ENCODE data around the gene C5orf46. TPM values are rescaled to one million over a fixed set of nuclear protein-coding genes. Genes with fewer than 3 reads are reported as not detected.

Gene C5orf46
- total and polyA plus RNA-seq, 9 donors, result not detected

GRCh38 chr5:147898875-147899401 is 7.4 kb downstream of the C5orf46 start:
- Histone ChIP-seq H3K4me3 (ENCODE audit: low read length) (no peak overlapping the region), H3K36me3 (ENCODE audit: control insufficient read depth, insufficient read depth, low read length) (no peaks in the 10 kb centered on the region), H3K27me3 (ENCODE audit: control insufficient read depth, insufficient read depth, low read length) (no peaks in the 10 kb centered on the region), H3K9me3 (replicated peaks; ENCODE audit: control insufficient read depth, low read depth, low read length) (no peaks in the 10 kb centered on the region), H3K4me1 (ENCODE audit: control insufficient read depth, insufficient read depth, low read length) (no peaks in the 10 kb centered on the region), H3K27ac (ENCODE audit: low read length) (no peak overlapping the region)
- DNase-seq, result no peak
- WGBS (ENCODE audit: insufficient coverage), result no CpG with 5 or more reads among the region's 3 CpGs

DNA sequence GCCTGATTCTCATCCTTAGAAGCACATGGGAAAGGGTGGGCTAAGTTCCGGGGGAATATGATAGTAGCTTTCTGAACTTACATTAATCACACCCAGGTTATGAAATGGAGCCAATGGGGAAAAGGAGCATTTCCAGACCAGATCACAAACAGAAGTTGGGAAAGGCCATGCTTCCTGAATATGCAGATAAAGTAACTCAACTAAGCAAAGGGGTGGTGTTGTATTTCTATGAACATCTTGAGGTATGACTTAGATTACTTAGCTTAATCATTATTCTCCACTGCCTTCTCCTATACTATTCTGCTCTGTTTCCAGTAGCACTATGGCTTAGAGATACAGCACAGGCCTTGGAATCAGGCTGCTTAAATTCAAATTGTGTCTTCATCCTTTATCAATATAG is 10.5 kb downstream of the C5orf46 start:
- H3K27me3 ChIP-seq (ENCODE audit: control insufficient read depth, insufficient read depth, low read length), result no peaks in the 10 kb centered on the region

DNA sequence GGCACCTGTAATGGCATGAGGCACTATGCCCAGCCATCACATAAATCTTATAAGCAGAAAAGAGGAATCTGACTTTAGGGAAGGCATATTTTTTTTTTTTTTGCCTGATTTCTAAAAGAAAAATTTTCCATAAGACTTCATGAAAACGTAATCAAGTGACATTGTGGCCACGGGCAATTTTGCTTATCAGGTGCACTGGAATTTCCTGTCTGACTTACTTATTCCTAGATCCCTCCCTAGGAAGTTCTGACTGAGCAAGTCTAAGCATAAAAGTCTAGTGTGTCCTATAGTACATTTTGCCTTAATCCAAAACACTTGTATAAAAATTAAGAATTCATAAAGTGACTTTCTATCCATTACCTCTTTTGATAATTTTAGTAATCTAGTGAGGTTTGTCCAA is 12.5 kb downstream of the C5orf46 start:
- Histone ChIP-seq H3K27me3 (ENCODE audit: control insufficient read depth, insufficient read depth, low read length) (no peaks in the 10 kb centered on the region), H3K9me3 (replicated peaks; ENCODE audit: control insufficient read depth, low read depth, low read length) (no peaks in the 10 kb centered on the region), H3K4me1 (ENCODE audit: control insufficient read depth, insufficient read depth, low read length) (no peaks in the 10 kb centered on the region), H3K27ac (ENCODE audit: low read length) (no peak overlapping the region), H3K4me3 (ENCODE audit: low read length) (no peak overlapping the region), H3K36me3 (ENCODE audit: control insufficient read depth, insufficient read depth, low read length) (no peaks in the 10 kb centered on the region)
- DNase-seq, result no peak
- WGBS (ENCODE audit: insufficient coverage), result no CpG with 5 or more reads among the region's 2 CpGs

More for the DNA sequence above, 10.5 kb downstream of the C5orf46 start:
- no peaks in the 10 kb centered on the region for H3K9me3 ChIP-seq (replicated peaks; ENCODE audit: control insufficient read depth, low read depth, low read length)
- no peak overlapping the region for H3K27ac ChIP-seq (ENCODE audit: low read length)
- no peaks in the 10 kb centered on the region for H3K4me1 ChIP-seq (ENCODE audit: control insufficient read depth, insufficient read depth, low read length)
- DNase-seq, result no peak
- H3K4me3 ChIP-seq (ENCODE audit: low read length), result no peak overlapping the region
- WGBS (ENCODE audit: insufficient coverage), result no CpG with 5 or more reads among the region's 1 CpG
- no peaks in the 10 kb centered on the region for H3K36me3 ChIP-seq (ENCODE audit: control insufficient read depth, insufficient read depth, low read length)

DNA sequence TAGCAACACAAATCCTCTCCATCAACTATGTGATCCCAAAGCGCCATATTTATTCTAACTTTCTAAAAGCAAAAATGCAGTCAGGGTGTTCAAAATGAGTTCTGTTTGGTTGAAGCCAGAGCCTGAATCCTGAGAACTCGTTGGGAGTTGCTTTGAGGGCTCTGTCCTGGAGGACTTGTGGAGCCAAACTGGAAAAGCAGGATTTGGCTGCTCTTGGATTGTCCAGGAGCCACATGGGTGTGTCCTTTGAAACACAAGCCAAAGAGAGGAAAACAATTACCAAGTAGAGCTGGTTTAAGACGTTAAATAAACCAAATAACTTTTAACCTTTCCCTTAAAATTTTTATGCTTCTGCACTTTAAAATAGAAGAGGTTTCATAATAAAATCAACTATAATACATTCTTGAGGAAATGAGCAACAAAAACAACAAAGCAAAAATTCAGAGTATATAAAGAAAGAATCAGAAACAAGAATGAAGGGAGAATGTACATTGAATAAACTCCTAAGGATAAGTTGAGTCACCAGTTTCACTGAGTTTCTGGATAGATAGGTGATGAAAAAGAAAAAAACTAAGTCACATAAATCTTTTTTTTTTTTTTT is 13.5 kb downstream of the C5orf46 start:
- Histone ChIP-seq H3K9me3 (replicated peaks; ENCODE audit: control insufficient read depth, low read depth, low read length) (no peaks in the 10 kb centered on the region), H3K27ac (ENCODE audit: low read length) (no peak overlapping the region), H3K36me3 (ENCODE audit: control insufficient read depth, insufficient read depth, low read length) (no peaks in the 10 kb centered on the region), H3K27me3 (ENCODE audit: control insufficient read depth, insufficient read depth, low read length) (no peaks in the 10 kb centered on the region), H3K4me1 (ENCODE audit: control insufficient read depth, insufficient read depth, low read length) (no peaks in the 10 kb centered on the region), H3K4me3 (ENCODE audit: low read length) (no peak overlapping the region)
- DNase-seq, result no peak
- WGBS (ENCODE audit: insufficient coverage), result 0% methylated on average over 1 of the region's 3 CpGs

- WGBS (ENCODE audit: insufficient coverage), result 67% methylated on average over 2 of the region's 2 CpGs
- Histone ChIP-seq H3K27me3 (ENCODE audit: control insufficient read depth, insufficient read depth, low read length) (no peaks in the 10 kb centered on the region), H3K27ac (ENCODE audit: low read length) (no peak overlapping the region), H3K4me3 (ENCODE audit: low read length) (no peak overlapping the region), H3K36me3 (ENCODE audit: control insufficient read depth, insufficient read depth, low read length) (no peaks in the 10 kb centered on the region), H3K4me1 (ENCODE audit: control insufficient read depth, insufficient read depth, low read length) (no peaks in the 10 kb centered on the region), H3K9me3 (replicated peaks; ENCODE audit: control insufficient read depth, low read depth, low read length) (no peaks in the 10 kb centered on the region)
- DNase-seq, result no peak
Observed at GRCh38 chr5:147887930-147888329, 18.4 kb downstream of the C5orf46 start.

DNA sequence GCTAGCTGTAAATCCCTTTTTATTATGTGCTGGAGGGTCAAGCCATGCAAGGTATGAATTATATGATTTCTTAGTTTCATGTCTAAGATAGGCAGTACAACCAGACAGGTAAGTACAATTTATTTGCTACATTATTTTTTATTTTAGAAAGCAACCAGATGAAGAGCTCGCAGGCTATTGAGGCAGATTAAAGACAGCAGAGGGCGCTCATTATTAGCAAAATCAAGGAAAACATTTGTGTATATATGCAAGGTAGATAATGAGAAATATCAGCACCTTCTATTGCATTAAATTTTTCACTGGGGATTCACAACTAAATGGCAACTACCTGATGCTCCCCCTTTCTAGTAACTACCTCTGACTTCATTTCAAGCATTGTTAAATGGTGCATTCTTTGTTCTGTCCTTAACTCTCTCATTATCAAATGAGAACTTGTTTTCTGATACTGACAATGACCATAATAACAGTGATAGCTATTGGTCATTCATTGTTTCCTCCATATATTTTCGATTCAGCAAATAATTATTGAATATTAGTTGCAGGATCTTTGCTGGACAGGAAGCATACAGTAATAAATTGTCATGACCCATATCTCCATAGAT is 19.2 kb downstream of the C5orf46 start:
- no peaks in the 10 kb centered on the region for H3K36me3 ChIP-seq (ENCODE audit: control insufficient read depth, insufficient read depth, low read length)
- no peak for DNase-seq
- no peaks in the 10 kb centered on the region for H3K9me3 ChIP-seq (replicated peaks; ENCODE audit: control insufficient read depth, low read depth, low read length)
- no peak overlapping the region for H3K4me3 ChIP-seq (ENCODE audit: low read length)
- WGBS (ENCODE audit: insufficient coverage), result no CpG with 5 or more reads among the region's 3 CpGs
- H3K4me1 ChIP-seq (ENCODE audit: control insufficient read depth, insufficient read depth, low read length), result no peaks in the 10 kb centered on the region
- H3K27me3 ChIP-seq (ENCODE audit: control insufficient read depth, insufficient read depth, low read length), result no peaks in the 10 kb centered on the region
- no peak overlapping the region for H3K27ac ChIP-seq (ENCODE audit: low read length)

DNA sequence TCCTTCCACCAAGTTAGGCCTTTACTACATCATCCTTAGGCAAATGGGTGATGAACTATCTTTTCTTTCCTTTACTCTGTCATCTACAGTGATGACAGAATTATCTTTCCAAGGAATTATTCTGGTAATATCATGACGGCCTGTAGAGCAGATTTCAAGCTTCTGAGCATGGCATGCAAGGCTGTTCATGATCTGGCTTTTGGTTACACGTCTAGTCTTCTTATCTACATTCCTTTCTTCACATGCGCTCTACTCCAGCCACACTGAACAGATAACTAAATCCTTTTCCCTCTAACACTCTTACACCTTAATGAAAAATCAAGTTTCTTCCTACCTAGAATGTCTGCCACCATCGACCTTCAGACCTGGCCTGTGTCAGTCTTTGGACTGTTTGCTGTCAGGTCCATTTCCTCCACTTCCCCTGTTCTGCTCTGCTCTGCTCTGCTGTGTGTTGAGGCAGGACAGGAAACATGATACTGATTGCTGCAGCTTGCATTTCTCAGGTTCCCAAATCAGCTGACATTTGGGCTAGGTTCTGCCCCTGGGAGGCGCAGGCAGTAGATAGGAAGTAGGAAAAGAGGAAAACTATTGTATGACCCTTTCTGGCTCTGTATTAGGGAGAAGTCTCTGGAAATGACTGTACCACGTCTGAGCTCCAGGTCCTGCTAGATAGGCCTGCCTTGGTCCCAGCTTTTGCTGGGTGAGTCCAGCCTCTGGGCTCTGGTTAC is 23.6 kb downstream of the C5orf46 start:
- no peaks in the 10 kb centered on the region for H3K9me3 ChIP-seq (replicated peaks; ENCODE audit: control insufficient read depth, low read depth, low read length)
- no peaks in the 10 kb centered on the region for H3K36me3 ChIP-seq (ENCODE audit: control insufficient read depth, insufficient read depth, low read length)
- WGBS (ENCODE audit: insufficient coverage), result 61% methylated on average over 5 of the region's 6 CpGs
- H3K27ac ChIP-seq (ENCODE audit: low read length), result no peak overlapping the region
- H3K27me3 ChIP-seq (ENCODE audit: control insufficient read depth, insufficient read depth, low read length), result no peaks in the 10 kb centered on the region
- DNase-seq, result peak; percentile 13
- no peaks in the 10 kb centered on the region for H3K4me1 ChIP-seq (ENCODE audit: control insufficient read depth, insufficient read depth, low read length)
- H3K4me3 ChIP-seq (ENCODE audit: low read length), result no peak overlapping the region

- no peaks in the 10 kb centered on the region for H3K27me3 ChIP-seq (ENCODE audit: control insufficient read depth, insufficient read depth, low read length)
- no peak overlapping the region for H3K27ac ChIP-seq (ENCODE audit: low read length)
- no peaks in the 10 kb centered on the region for H3K4me1 ChIP-seq (ENCODE audit: control insufficient read depth, insufficient read depth, low read length)
- no peak for DNase-seq
- H3K9me3 ChIP-seq (replicated peaks; ENCODE audit: control insufficient read depth, low read depth, low read length), result no peaks in the 10 kb centered on the region
- 88% methylated on average over 1 of the region's 2 CpGs for WGBS (ENCODE audit: insufficient coverage)
- no peaks in the 10 kb centered on the region for H3K36me3 ChIP-seq (ENCODE audit: control insufficient read depth, insufficient read depth, low read length)
- no peak overlapping the region for H3K4me3 ChIP-seq (ENCODE audit: low read length)
Observed at GRCh38 chr5:147880487-147880886, 25.9 kb downstream of the C5orf46 start.

- no peaks in the 10 kb centered on the region for H3K4me1 ChIP-seq (ENCODE audit: control insufficient read depth, insufficient read depth, low read length)
- no peaks in the 10 kb centered on the region for H3K27me3 ChIP-seq (ENCODE audit: control insufficient read depth, insufficient read depth, low read length)
- 83% methylated on average over 1 of the region's 3 CpGs for WGBS (ENCODE audit: insufficient coverage)
- H3K9me3 ChIP-seq (replicated peaks; ENCODE audit: control insufficient read depth, low read depth, low read length), result no peaks in the 10 kb centered on the region
- no peak for DNase-seq
- H3K4me3 ChIP-seq (ENCODE audit: low read length), result no peak overlapping the region
- H3K36me3 ChIP-seq (ENCODE audit: control insufficient read depth, insufficient read depth, low read length), result no peaks in the 10 kb centered on the region
- H3K27ac ChIP-seq (ENCODE audit: low read length), result no peak overlapping the region
Observed at GRCh38 chr5:147879784-147880183, 26.6 kb downstream of the C5orf46 start.

GRCh38 chr5:147878066-147878759 is 28.1 kb downstream of the C5orf46 start, which contains the start of gene SCGB3A2:
Gene SCGB3A2 (plus strand): TSS chr5:147878711. CDS start chr5:147878804, 93 bp downstream.
- no peaks in the 10 kb centered on the region for H3K27me3 ChIP-seq (ENCODE audit: control insufficient read depth, insufficient read depth, low read length)
- no CpG with 5 or more reads among the region's 2 CpGs for WGBS (ENCODE audit: insufficient coverage)
- no peak for DNase-seq
- no peak within 1 kb of the TSS for H3K4me3 ChIP-seq (ENCODE audit: low read length)
- no peaks in the 10 kb centered on the region for H3K9me3 ChIP-seq (replicated peaks; ENCODE audit: control insufficient read depth, low read depth, low read length)
- H3K27ac ChIP-seq (ENCODE audit: low read length), result no peak within 1 kb of the TSS
- H3K36me3 ChIP-seq (ENCODE audit: control insufficient read depth, insufficient read depth, low read length), result no peaks in the 10 kb centered on the region
- H3K4me1 ChIP-seq (ENCODE audit: control insufficient read depth, insufficient read depth, low read length), result no peaks in the 10 kb centered on the region

All from muscle of leg (tissue), 11 donors.